Measurements from ENCODE around the gene MRPS11. TPM values are rescaled to one million over a fixed set of nuclear protein-coding genes. Genes with fewer than 3 reads are reported as not detected.

The MRPS11 gene
- total RNA-seq, 1 donor from 2014 or later = 15.8 TPM

DNA sequence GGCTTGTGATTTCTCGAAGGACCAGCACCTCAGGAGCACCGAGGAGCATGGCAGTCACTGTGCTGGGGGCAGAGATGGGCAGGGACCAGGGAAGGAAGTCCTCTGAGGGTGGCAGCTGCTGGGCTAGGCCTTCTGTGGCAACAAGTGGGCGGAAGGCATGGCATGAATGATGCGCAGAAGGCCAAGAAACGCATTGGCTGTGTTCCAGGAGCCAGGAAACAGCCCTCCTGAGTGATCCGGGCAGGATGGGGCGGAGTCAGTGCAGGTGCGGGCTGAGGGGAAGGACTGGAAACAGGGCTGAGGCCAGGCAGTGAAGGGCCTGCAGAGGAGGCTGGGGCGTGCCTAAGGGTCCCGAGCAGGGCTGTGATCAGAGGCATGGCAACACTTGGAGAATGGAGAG, 23.6 kb downstream of the MRPS11 start:
- Histone ChIP-seq H3K9me3 (ENCODE audit: low read depth) (no peaks in the 10 kb centered on the region), H3K4me2 (no peak overlapping the region), H3F3A (ENCODE audit: low read depth) (no peaks in the 10 kb centered on the region), H3K27me3 (peaks cover 4% of the 10 kb centered on the region), H3K27ac (no peak overlapping the region), H3K9ac (no peak overlapping the region), H3K79me2 (ENCODE audit: low read depth) (no peaks in the 10 kb centered on the region), H4K20me1 (ENCODE audit: low read depth) (peaks cover 4% of the 10 kb centered on the region), H3K36me3 (no peaks in the 10 kb centered on the region), H2AFZ (replicated peaks) (no peak overlapping the region), H3K4me1 (peaks cover 14% of the 10 kb centered on the region), H3K4me3 (no peak overlapping the region)
- Mint-ChIP-seq H3K9me3 (no peaks in the 10 kb centered on the region), H3K4me1 (peaks cover 9% of the 10 kb centered on the region), H3K36me3 (peaks cover 2% of the 10 kb centered on the region), H3K4me3 (no peak overlapping the region), H3K27me3 (ENCODE audit: insufficient read depth, low read depth) (peaks cover 11% of the 10 kb centered on the region), H3K27ac (no peak overlapping the region)
- no peak for TF ChIP-seq EZH2 (IDR thresholded peaks at IDR 0.05)
- TF ChIP-seq CTCF (IDR thresholded peaks at IDR 0.05) = no peak
- no peak for TF ChIP-seq EZH2phosphoT487 (IDR thresholded peaks at IDR 0.05)
- no peak for DNase-seq (ENCODE audit: low spot score)

- peaks cover 4% of the 10 kb centered on the region for H3K4me1 Mint-ChIP-seq
- DNase-seq (ENCODE audit: low spot score) = no peak
- peak overlapping the region; percentile 33 for H3K27ac Mint-ChIP-seq
- H3K27me3 ChIP-seq = no peaks in the 10 kb centered on the region
- H3F3A ChIP-seq (ENCODE audit: low read depth) = no peaks in the 10 kb centered on the region
- peaks cover under 1% of the 10 kb centered on the region for H3K4me1 ChIP-seq
- no peaks in the 10 kb centered on the region for H4K20me1 ChIP-seq (ENCODE audit: low read depth)
- peaks cover 2% of the 10 kb centered on the region for H3K36me3 Mint-ChIP-seq
- H3K4me3 ChIP-seq = no peak overlapping the region
- no peak overlapping the region for H3K27ac ChIP-seq
- H2AFZ ChIP-seq (replicated peaks) = no peak overlapping the region
- H3K4me2 ChIP-seq = no peak overlapping the region
- H3K9me3 Mint-ChIP-seq = no peaks in the 10 kb centered on the region
- no peaks in the 10 kb centered on the region for H3K9me3 ChIP-seq (ENCODE audit: low read depth)
- no peak overlapping the region for H3K9ac ChIP-seq
- no peaks in the 10 kb centered on the region for H3K79me2 ChIP-seq (ENCODE audit: low read depth)
- H3K36me3 ChIP-seq = no peaks in the 10 kb centered on the region
- H3K27me3 Mint-ChIP-seq (ENCODE audit: insufficient read depth, low read depth) = peaks cover 9% of the 10 kb centered on the region
- no peak for TF ChIP-seq CTCF (IDR thresholded peaks at IDR 0.05)
- TF ChIP-seq EZH2 (IDR thresholded peaks at IDR 0.05) = no peak
- TF ChIP-seq EZH2phosphoT487 (IDR thresholded peaks at IDR 0.05) = no peak
- no peak overlapping the region for H3K4me3 Mint-ChIP-seq
Observed at GRCh38 chr15:88493844-88494243, 26.3 kb downstream of the MRPS11 start.

DNA sequence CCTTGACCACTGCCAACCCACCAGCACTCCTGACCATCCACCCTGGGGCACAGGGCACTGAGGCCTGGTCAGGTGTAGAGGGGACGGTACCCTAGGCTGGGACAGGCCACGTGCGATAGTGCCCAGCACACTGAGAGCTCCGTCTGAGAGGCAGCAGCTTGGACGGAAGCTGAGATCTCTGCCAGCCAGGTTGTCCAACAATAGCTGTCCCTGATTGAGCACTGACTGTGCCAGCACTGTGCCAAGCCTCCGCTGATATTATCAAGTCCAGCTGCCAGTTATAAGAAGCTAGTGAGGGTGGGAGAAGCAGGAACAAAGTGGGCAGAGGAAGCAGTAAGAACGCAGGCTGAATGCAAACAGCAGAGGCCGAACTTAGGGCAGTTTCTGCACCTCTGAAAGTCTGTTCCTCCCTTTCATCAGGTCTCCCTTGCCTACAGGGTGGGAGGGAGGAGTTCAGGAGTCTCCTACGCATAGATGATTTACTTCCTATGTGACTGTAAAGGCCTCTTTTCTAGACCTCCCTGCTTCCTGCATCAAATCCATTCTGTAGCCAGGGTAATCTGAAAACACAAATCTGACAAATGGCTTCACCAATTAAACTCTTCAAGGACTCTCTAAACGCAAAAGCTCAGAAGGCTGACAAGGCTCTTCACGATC, 29.7 kb downstream of the MRPS11 start:
- Mint-ChIP-seq H3K27ac (peak overlapping the region; percentile 4), H3K9me3 (no peaks in the 10 kb centered on the region)
- H3K27ac ChIP-seq = no peak overlapping the region

More for the DNA sequence above, 29.7 kb downstream of the MRPS11 start:
- TF ChIP-seq EZH2phosphoT487 (IDR thresholded peaks at IDR 0.05) (no peak), EZH2 (IDR thresholded peaks at IDR 0.05) (no peak), CTCF (IDR thresholded peaks at IDR 0.05) (no peak)
- Mint-ChIP-seq H3K4me1 (peaks cover 14% of the 10 kb centered on the region), H3K4me3 (no peak overlapping the region), H3K27me3 (ENCODE audit: insufficient read depth, low read depth) (peaks cover 4% of the 10 kb centered on the region), H3K36me3 (peaks cover 4% of the 10 kb centered on the region)
- Histone ChIP-seq H2AFZ (replicated peaks) (no peak overlapping the region), H3K36me3 (no peaks in the 10 kb centered on the region), H3K9ac (no peak overlapping the region), H3K9me3 (ENCODE audit: low read depth) (no peaks in the 10 kb centered on the region), H3K4me1 (peaks cover 6% of the 10 kb centered on the region), H4K20me1 (ENCODE audit: low read depth) (no peaks in the 10 kb centered on the region), H3F3A (ENCODE audit: low read depth) (peaks cover 7% of the 10 kb centered on the region), H3K79me2 (ENCODE audit: low read depth) (no peaks in the 10 kb centered on the region), H3K4me3 (no peak overlapping the region), H3K27me3 (no peaks in the 10 kb centered on the region), H3K4me2 (no peak overlapping the region)
- DNase-seq (ENCODE audit: low spot score) = no peak
